ACC112 (cell line): ENCODE data around the gene NLGN1.

Experiments used
- H2AFZ ChIP-seq: fragments of 200-600 bp; sonication (generic); one replicate; pipeline ENCODE4 v1.6.0; 2017; ENCODE audit warnings: antibody characterized with exemption, low read length; ENCODE audit not compliant: unreplicated experiment
- H3K27ac ChIP-seq: fragments of 200-600 bp; sonication (generic); 2 replicates; pipeline ENCODE4 v1.5.1; 2014; ENCODE audit warnings: low read depth, mild to moderate bottlenecking, antibody characterized with exemption, low read length, moderate library complexity
- H3K27me3 ChIP-seq: fragments of 200-600 bp; sonication (generic); 2 replicates; pipeline ENCODE4 v1.6.1; 2014; ENCODE audit warnings: mild to moderate bottlenecking, antibody characterized with exemption, low read length, moderate library complexity, mixed read lengths; ENCODE audit not compliant: insufficient read depth
- H3K36me3 ChIP-seq: fragments of 200-600 bp; sonication (generic); 2 replicates; pipeline ENCODE4 v1.6.1; 2016; ENCODE audit warnings: mild to moderate bottlenecking, antibody characterized with exemption, low read length, moderate library complexity, mixed read lengths; ENCODE audit not compliant: insufficient read depth
- H3K4me1 ChIP-seq: fragments of 200-600 bp; sonication (generic); one replicate; pipeline ENCODE4 v1.6.1; 2016; ENCODE audit warnings: low read length, mixed read lengths; ENCODE audit not compliant: insufficient read depth, unreplicated experiment, control insufficient read depth
- H3K4me3 ChIP-seq: fragments of 200-600 bp; sonication (generic); 2 replicates; pipeline ENCODE4 v1.5.1; 2014; ENCODE audit warnings: mild to moderate bottlenecking, low read depth, low read length
- H3K79me2 ChIP-seq: fragments of 200-600 bp; sonication (generic); one replicate; pipeline ENCODE4 v1.6.0; 2016; ENCODE audit warnings: low read length; ENCODE audit not compliant: control insufficient read depth, unreplicated experiment, insufficient read depth

Gene NLGN1

DNA sequence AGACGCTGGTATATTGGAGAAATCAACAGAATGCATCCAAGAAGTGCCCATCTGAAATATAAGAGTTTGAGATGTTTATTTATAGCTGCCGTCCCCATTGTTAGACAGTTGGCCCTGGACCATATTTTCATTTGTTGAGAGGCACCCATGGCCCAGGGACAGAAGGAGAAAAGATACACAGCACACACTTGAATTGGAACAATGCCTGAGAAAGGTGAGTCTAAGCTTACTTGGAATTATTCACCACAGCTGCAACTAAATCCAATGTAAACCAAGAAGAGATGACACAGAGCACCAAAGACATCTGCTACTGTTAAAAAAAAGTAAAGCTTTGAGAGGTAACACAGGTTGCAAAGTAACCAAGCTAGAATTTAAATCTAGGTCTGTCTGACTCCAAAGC, 936.1 kb downstream of the NLGN1 start:
- H3K27ac ChIP-seq: no peak overlapping the region
- no peak overlapping the region for H2AFZ ChIP-seq
- H3K27me3 ChIP-seq: no peaks in the 10 kb centered on the region
- H3K36me3 ChIP-seq: no peaks in the 10 kb centered on the region
- peaks cover 26% of the 10 kb centered on the region for H3K4me1 ChIP-seq
- H3K79me2 ChIP-seq: no peaks in the 10 kb centered on the region
- no peak overlapping the region for H3K4me3 ChIP-seq

DNA sequence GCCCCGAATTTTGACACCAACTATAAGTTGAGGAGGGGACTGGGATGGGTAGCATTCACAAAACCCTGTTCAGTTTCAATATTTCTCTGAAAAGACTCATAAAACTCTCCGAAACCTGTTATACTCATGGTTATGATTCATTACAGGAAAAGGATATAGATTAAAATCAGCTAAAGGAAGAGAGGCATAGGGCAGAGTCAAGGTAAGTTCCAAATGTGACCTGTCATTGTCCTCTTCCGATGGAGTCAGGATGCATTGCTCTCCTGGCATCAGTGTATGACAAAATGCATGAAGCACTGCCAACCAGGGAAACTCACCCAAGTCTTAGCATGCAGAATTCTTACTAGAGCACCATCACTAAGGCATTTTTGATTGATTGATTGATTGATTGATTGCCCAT, 936.6 kb downstream of the NLGN1 start:
- Histone ChIP-seq H3K4me3 (no peak overlapping the region), H3K36me3 (no peaks in the 10 kb centered on the region), H3K4me1 (peaks cover 22% of the 10 kb centered on the region), H3K79me2 (no peaks in the 10 kb centered on the region), H3K27me3 (no peaks in the 10 kb centered on the region), H2AFZ (no peak overlapping the region), H3K27ac (no peak overlapping the region)

DNA sequence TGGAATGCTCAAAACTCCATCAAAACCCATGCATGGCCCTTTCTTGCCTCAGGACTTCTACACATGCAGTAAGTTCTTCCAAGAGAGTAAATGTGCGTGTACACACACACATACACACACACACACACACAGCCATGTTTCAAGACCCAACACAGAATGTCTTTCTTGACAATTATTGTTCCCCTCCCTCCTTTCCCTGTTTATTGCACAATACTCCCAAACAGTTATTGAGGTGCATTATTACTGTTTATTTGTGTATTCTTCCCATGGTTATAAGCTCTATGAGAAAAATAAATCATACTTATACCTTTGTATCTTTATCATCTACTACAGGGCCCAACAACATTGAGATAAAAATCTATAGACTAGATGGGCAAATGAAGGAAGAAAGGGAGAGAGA, 937.8 kb downstream of the NLGN1 start:
- Histone ChIP-seq H3K79me2 (no peaks in the 10 kb centered on the region), H3K4me3 (no peak overlapping the region)

DNA sequence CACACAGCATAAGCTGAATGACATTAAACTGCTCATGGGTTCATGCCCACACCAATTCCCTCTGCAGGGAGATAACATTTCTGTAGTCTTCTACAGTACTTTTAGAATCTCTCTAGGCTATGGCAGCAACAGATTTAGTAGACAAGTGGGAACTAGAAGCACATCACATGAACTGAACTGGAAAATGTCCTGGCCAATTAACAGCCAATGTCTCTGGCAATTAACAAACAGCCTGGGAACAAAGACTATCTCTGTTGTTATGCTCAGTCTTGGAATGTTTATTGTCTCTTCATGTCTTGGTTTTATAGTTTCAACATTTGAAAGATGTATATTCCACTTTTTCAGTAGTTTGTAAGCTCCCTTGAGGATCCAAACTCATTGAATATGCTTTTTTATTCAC, 938.4 kb downstream of the NLGN1 start:
- H3K27ac ChIP-seq: no peak overlapping the region
- H2AFZ ChIP-seq: no peak overlapping the region
- no peaks in the 10 kb centered on the region for H3K36me3 ChIP-seq

More for the DNA sequence above, 937.8 kb downstream of the NLGN1 start:
- no peaks in the 10 kb centered on the region for H3K27me3 ChIP-seq
- H2AFZ ChIP-seq: no peak overlapping the region
- no peaks in the 10 kb centered on the region for H3K36me3 ChIP-seq
- H3K4me1 ChIP-seq: peaks cover 10% of the 10 kb centered on the region
- no peak overlapping the region for H3K27ac ChIP-seq

More for the DNA sequence above, 938.4 kb downstream of the NLGN1 start:
- no peaks in the 10 kb centered on the region for H3K27me3 ChIP-seq
- H3K79me2 ChIP-seq: no peaks in the 10 kb centered on the region
- peaks cover 4% of the 10 kb centered on the region for H3K4me1 ChIP-seq
- no peak overlapping the region for H3K4me3 ChIP-seq
